Spleen (tissue), 11 donors: ENCODE measurements around the gene C1QTNF5. TPM values are rescaled to one million over a fixed set of nuclear protein-coding genes. Genes with fewer than 3 reads are reported as not detected.

ENCODE experiments used
- DNase-seq: peaks from one replicate; pipeline ENCODE4 v3.0.0-alpha.2; 2020
- H3K27ac ChIP-seq, 8 donors: fragments of 200-600 bp; sonication (generic) in 7 of 8; 1 replicate in 4 of 8; 2 replicates in 4 of 8; pipeline versions ENCODE4 v1.5.0 to v1.8.0; 2016 to 2021; ENCODE audit warnings: inconsistent platforms in 4 of 8, mild to moderate bottlenecking in 4 of 8, moderate library complexity in 1 of 8
- H3K27me3 ChIP-seq, 7 donors: fragments of 200-600 bp; sonication (generic) in 6 of 7; replicated peaks in 1 of 7; 1 replicate in 4 of 7; 2 replicates in 3 of 7; pipeline versions ENCODE4 v1.5.0 to v1.8.0; 2016 to 2021; ENCODE audit warnings: inconsistent platforms in 3 of 7, mild to moderate bottlenecking in 1 of 7
- H3K36me3 ChIP-seq, 6 donors: fragments of 200-600 bp; sonication (generic) in 5 of 6; 1 replicate in 4 of 6; 2 replicates in 2 of 6; pipeline versions ENCODE4 v1.5.0 to v1.8.0; 2016 to 2021; ENCODE audit warnings: inconsistent platforms in 2 of 6
- H3K4me1 ChIP-seq, 6 donors: fragments of 200-600 bp; sonication (generic) in 5 of 6; 1 replicate in 3 of 6; 2 replicates in 3 of 6; pipeline versions ENCODE4 v1.5.0 to v1.8.0; 2016 to 2021; ENCODE audit warnings: inconsistent platforms in 3 of 6
- H3K4me3 ChIP-seq, 8 donors: fragments of 200-600 bp; sonication (generic) in 7 of 8; 1 replicate in 4 of 8; 2 replicates in 4 of 8; pipeline versions ENCODE4 v1.5.0 to v1.8.0; 2016 to 2021; ENCODE audit warnings: inconsistent platforms in 4 of 8, mild to moderate bottlenecking in 4 of 8, moderate library complexity in 2 of 8
- H3K9me3 ChIP-seq, 8 donors: fragments of 200-600 bp; sonication (generic) in 7 of 8; 1 replicate in 4 of 8; 2 replicates in 4 of 8; pipeline versions ENCODE4 v1.5.0 to v1.8.0; 2016 to 2021; ENCODE audit warnings: inconsistent platforms in 4 of 8
- CTCF ChIP-seq, 11 experiments: fragments of 200-600 bp in 7 of 11; fragments of 450-650 bp in 4 of 11; sonication (generic) in 4 of 11; IDR thresholded peaks in 8 of 11; conservative IDR thresholded peaks in 3 of 11; 1 replicate in 7 of 11; 2 replicates in 4 of 11; pipeline versions ENCODE4 v1.4.0 to v1.8.0; 2016 to 2021; ENCODE audit warnings: antibody characterized with exemption in 11 of 11, inconsistent platforms in 4 of 11, mild to moderate bottlenecking in 1 of 11
- POLR2A ChIP-seq, 3 donors: fragments of 450-650 bp; IDR thresholded peaks; one replicate each; pipeline ENCODE4 v1.5.1; 2017; ENCODE audit warnings: antibody characterized with exemption in 3 of 3, mild to moderate bottlenecking in 1 of 3
- POLR2AphosphoS5 ChIP-seq, 3 donors: sonication (generic); formaldehyde crosslinking; IDR thresholded peaks; one replicate each; pipeline ENCODE4 v1.5.1; 2017; ENCODE audit warnings: antibody characterized with exemption in 3 of 3
- WGBS, 5 donors: extraction: QIAGEN DNeasy Blood & Tissue Kit in 3 of 5; methylation state at CpG; one replicate each; pipeline versions ENCODE4 v1.1.5 to v1.1.7; 2013 to 2018; 5-methylcytosine and 5-hydroxymethylcytosine counted together
- intact Hi-C: fragments of 100-400 bp; cut with DNase I; formaldehyde crosslinking; loops from one replicate; pipeline ENCODE4 v1.15.0; 2023; ENCODE audit warnings: low total_unique reads
- polyA plus RNA-seq, 3 donors: library from polyadenylated mRNA; stranded (reverse); fragments of 200-250 nt; gene quantifications; one replicate each; pipeline ENCODE4 v1.2.1, GENCODE V29; 2013
- total RNA-seq, 7 donors: library from RNA; depleted of rRNA in 3 of 7; stranded (reverse); fragments of >200 nt in 3 of 7; fragmentation: NEBNext Ultra II Directional in 4 of 7; extraction: Animal tissue kit (Norgen Biotek cat#: 25700) in 4 of 7; gene quantifications; one replicate each; pipeline versions ENCODE4 v1.1.0 to v1.2.1, GENCODE V29; 2016 to 2021
- donor health status: healthy with polysubstance abuse.
- donor health status: DM: no; HTN: no; CAD: no; lungs with moderate emphysema.
- donor health status: DM: no; HTN: no; CAD: no.
- donor health status: Bipolar disorder and iron deficiency.
- donor health status: healthy.
- donor health status: DM: no; HTN: no; CAD: no.
- donor health status: DM: yes; HTN: yes; CAD: no.

C1QTNF5 gene
- total and polyA plus RNA-seq, 10 donors = 10.3 to 55.0 (median 29.9) TPM

GRCh38 chr11:119347940-119348605 is 7.4 kb upstream of the C1QTNF5 start:
- no peaks in the 10 kb centered on the region for H3K9me3 ChIP-seq
- intact Hi-C loops = no loop called here
- TF ChIP-seq POLR2A (IDR thresholded peaks at IDR 0.05) (no peak), POLR2AphosphoS5 (IDR thresholded peaks at IDR 0.05) (no peak), CTCF (IDR thresholded peaks at IDR 0.05 in 8 of 11, conservative IDR thresholded peaks at IDR 0.05 in 3 of 11) (no peak)
- H3K4me1 ChIP-seq = no peaks in the 10 kb centered on the region
- DNase-seq = peak; percentile 52
- WGBS, 5 donors = 75 to 85% (median 80%) methylated on average over 14 to 16 of the region's 16 CpGs
- H3K27ac ChIP-seq = no peak overlapping the region
- H3K36me3 ChIP-seq = no peaks in the 10 kb centered on the region
- no peak overlapping the region for H3K4me3 ChIP-seq
- H3K27me3 ChIP-seq = peaks cover 0 to 65% (median 0%) of the 10 kb centered on the region in 7 donors

- 65 to 83% (median 74%) methylated on average over 2 of the region's 2 CpGs for WGBS, 5 donors
- Histone ChIP-seq H3K4me3 (no peak overlapping the region), H3K27me3 (peaks cover 0 to 65% (median 2%) of the 10 kb centered on the region in 7 donors), H3K27ac (no peak overlapping the region), H3K4me1 (peaks cover 0 to 2% (median under 1%) of the 10 kb centered on the region in 6 donors), H3K36me3 (no peaks in the 10 kb centered on the region), H3K9me3 (no peaks in the 10 kb centered on the region)
- no peak for TF ChIP-seq POLR2AphosphoS5 (IDR thresholded peaks at IDR 0.05)
- intact Hi-C loops = no loop called here
- DNase-seq = no peak
Measured at GRCh38 chr11:119347242-119347641, 6.6 kb upstream of the C1QTNF5 start.

GRCh38 chr11:119346605-119347004 is 5.9 kb upstream of the C1QTNF5 start, which contains the start of gene MFRP:
MFRP (minus strand) TSS chr11:119346705; CDS start chr11:119346513, 192 bp downstream.
- Histone ChIP-seq H3K27me3 (peaks cover 0 to 65% (median 3%) of the 10 kb centered on the region in 7 donors), H3K27ac (no peak within 1 kb of the TSS)

GRCh38 chr11:119345685-119346084 is 5.0 kb upstream of the C1QTNF5 start:
- intact Hi-C loops = no loop called here
- DNase-seq = peak; percentile 62
- Histone ChIP-seq H3K4me3 (no peak overlapping the region), H3K36me3 (no peaks in the 10 kb centered on the region), H3K9me3 (no peaks in the 10 kb centered on the region), H3K27me3 (peaks cover under 1 to 69% (median 3%) of the 10 kb centered on the region in 7 donors), H3K4me1 (peaks cover 11 to 17% (median 16%) of the 10 kb centered on the region in 6 donors), H3K27ac (no peak overlapping the region)
- 78 to 90% (median 84%) methylated on average over 11 to 12 of the region's 12 CpGs for WGBS, 5 donors
- TF ChIP-seq POLR2A (IDR thresholded peaks at IDR 0.05) (no peak), CTCF (IDR thresholded peaks at IDR 0.05 in 8 of 11, conservative IDR thresholded peaks at IDR 0.05 in 3 of 11) (no peak), POLR2AphosphoS5 (IDR thresholded peaks at IDR 0.05) (no peak)

More at GRCh38 chr11:119346605-119347004, 5.9 kb upstream of the C1QTNF5 start, which contains the start of gene MFRP:
- DNase-seq = peak; percentile 38
- Histone ChIP-seq H3K36me3 (no peaks in the 10 kb centered on the region), H3K4me1 (peaks cover 1 to 8% (median 7%) of the 10 kb centered on the region in 6 donors), H3K4me3 (no peak within 1 kb of the TSS), H3K9me3 (no peaks in the 10 kb centered on the region)
- TF ChIP-seq POLR2AphosphoS5 (IDR thresholded peaks at IDR 0.05) = no peak
- no peak for TF ChIP-seq CTCF (IDR thresholded peaks at IDR 0.05 in 8 of 11, conservative IDR thresholded peaks at IDR 0.05 in 3 of 11)
- TF ChIP-seq POLR2A (IDR thresholded peaks at IDR 0.05) = no peak
- WGBS, 5 donors = 46 to 85% (median 58%) methylated on average over 5 to 6 of the region's 6 CpGs
- intact Hi-C loops = no loop called here
